ENCODE data around the gene GTPBP4.

The GTPBP4 gene

GRCh38 chr10:954396-954795, 33.8 kb upstream of the GTPBP4 start:
- Histone ChIP-seq H3K27ac (ENCODE audit: low read depth, low read length) (no peak overlapping the region), H3K9me3 (ENCODE audit: insufficient read depth, low read depth, low read length) (no peaks in the 10 kb centered on the region), H3K9ac (ENCODE audit: low read depth, low read length) (no peak overlapping the region), H3K27me3 (ENCODE audit: insufficient read depth, low read length) (no peaks in the 10 kb centered on the region), H3K4me3 (ENCODE audit: low read length) (no peak overlapping the region), H3K36me3 (ENCODE audit: insufficient read depth, low read length) (no peaks in the 10 kb centered on the region), H3K4me1 (ENCODE audit: insufficient read depth, low read length) (no peaks in the 10 kb centered on the region)
- WGBS = 95% methylated on average over 21 of the region's 21 CpGs

- Histone ChIP-seq H3K27ac (ENCODE audit: low read depth, low read length) (no peak overlapping the region), H3K4me1 (ENCODE audit: insufficient read depth, low read length) (no peaks in the 10 kb centered on the region), H3K27me3 (ENCODE audit: insufficient read depth, low read length) (no peaks in the 10 kb centered on the region), H3K4me3 (ENCODE audit: low read length) (no peak overlapping the region), H3K9me3 (ENCODE audit: insufficient read depth, low read depth, low read length) (no peaks in the 10 kb centered on the region), H3K9ac (ENCODE audit: low read depth, low read length) (no peak overlapping the region), H3K36me3 (ENCODE audit: insufficient read depth, low read length) (no peaks in the 10 kb centered on the region)
- WGBS = 76% methylated on average over 13 of the region's 13 CpGs
These were observed 33.0 kb upstream of the GTPBP4 start for GRCh38 chr10:955127-955819.

DNA sequence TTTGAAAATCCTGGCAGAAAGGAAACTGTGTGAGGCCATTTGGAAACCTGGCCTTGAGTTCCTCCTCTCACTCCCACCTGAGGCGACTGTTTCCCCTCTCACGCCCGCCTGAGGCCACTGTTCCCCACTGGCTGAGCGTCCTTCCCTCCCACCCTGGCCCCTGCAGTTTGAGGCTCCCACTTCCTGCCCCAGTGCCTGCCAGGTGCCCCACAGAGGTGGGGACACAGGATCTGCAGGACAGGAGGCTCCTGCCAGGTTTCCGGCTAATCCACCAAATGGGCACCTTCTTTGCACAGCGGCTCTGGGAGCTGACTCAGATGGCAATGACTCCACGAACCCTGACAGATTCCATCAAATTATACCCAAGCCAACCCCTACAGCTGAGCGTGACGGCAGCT, 32.4 kb upstream of the GTPBP4 start:
- Histone ChIP-seq H3K27ac (ENCODE audit: low read depth, low read length) (no peak overlapping the region), H3K27me3 (ENCODE audit: insufficient read depth, low read length) (no peaks in the 10 kb centered on the region), H3K9ac (ENCODE audit: low read depth, low read length) (no peak overlapping the region), H3K36me3 (ENCODE audit: insufficient read depth, low read length) (no peaks in the 10 kb centered on the region), H3K4me1 (ENCODE audit: insufficient read depth, low read length) (no peaks in the 10 kb centered on the region), H3K4me3 (ENCODE audit: low read length) (no peak overlapping the region), H3K9me3 (ENCODE audit: insufficient read depth, low read depth, low read length) (no peaks in the 10 kb centered on the region)
- 81% methylated on average over 9 of the region's 9 CpGs for WGBS

- H3K9me3 ChIP-seq (ENCODE audit: insufficient read depth, low read depth, low read length) = no peaks in the 10 kb centered on the region
- WGBS = 94% methylated on average over 9 of the region's 9 CpGs
- no peak overlapping the region for H3K4me3 ChIP-seq (ENCODE audit: low read length)
- no peak overlapping the region for H3K9ac ChIP-seq (ENCODE audit: low read depth, low read length)
- H3K27me3 ChIP-seq (ENCODE audit: insufficient read depth, low read length) = no peaks in the 10 kb centered on the region
- no peaks in the 10 kb centered on the region for H3K36me3 ChIP-seq (ENCODE audit: insufficient read depth, low read length)
- no peak overlapping the region for H3K27ac ChIP-seq (ENCODE audit: low read depth, low read length)
- no peaks in the 10 kb centered on the region for H3K4me1 ChIP-seq (ENCODE audit: insufficient read depth, low read length)
These were observed 30.1 kb upstream of the GTPBP4 start for GRCh38 chr10:958106-958505.

DNA sequence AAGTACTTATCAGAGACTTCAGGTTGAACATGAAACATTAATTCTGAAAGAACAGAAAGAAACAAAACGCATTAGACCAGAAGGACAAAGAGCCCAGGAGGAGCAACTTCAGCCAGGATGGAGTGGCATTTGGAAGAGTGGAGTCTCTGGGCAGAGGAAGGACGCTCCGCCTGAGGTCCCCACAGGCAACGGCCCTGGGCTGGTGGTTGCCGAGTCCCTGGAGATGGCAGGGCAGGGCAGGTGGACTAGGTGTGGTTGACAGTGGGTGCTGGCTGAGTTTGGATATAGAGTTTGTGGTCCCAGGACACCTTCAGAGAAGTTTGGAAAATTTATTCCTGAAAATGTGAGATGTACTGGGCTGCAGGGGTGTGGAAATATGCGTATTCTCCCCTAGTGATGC, 29.4 kb upstream of the GTPBP4 start:
- H3K4me3 ChIP-seq (ENCODE audit: low read length) = no peak overlapping the region
- H3K9me3 ChIP-seq (ENCODE audit: insufficient read depth, low read depth, low read length) = no peaks in the 10 kb centered on the region
- no peak overlapping the region for H3K27ac ChIP-seq (ENCODE audit: low read depth, low read length)
- H3K9ac ChIP-seq (ENCODE audit: low read depth, low read length) = no peak overlapping the region
- H3K4me1 ChIP-seq (ENCODE audit: insufficient read depth, low read length) = no peaks in the 10 kb centered on the region
- no peaks in the 10 kb centered on the region for H3K27me3 ChIP-seq (ENCODE audit: insufficient read depth, low read length)
- no peaks in the 10 kb centered on the region for H3K36me3 ChIP-seq (ENCODE audit: insufficient read depth, low read length)
- WGBS = 92% methylated on average over 6 of the region's 6 CpGs

DNA sequence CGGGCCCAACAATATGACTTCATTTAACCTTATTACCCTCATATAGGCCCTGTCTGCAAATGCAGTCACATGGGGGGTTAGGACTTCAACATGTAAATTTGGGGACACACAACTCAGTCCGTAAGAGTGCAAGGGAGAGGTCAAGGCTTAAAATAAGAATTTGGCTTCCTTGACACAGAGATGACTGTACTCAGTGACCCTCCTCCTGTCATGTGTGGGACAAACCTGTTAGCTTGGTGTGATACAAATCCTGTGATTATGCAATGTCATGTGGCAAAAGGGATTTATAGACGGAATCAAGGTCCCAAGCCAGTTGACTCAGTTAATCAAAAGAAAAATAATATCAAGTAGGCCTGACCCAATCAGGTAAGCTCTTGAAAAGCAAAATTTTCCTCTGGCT, 25.9 kb upstream of the GTPBP4 start:
- H3K9ac ChIP-seq (ENCODE audit: low read depth, low read length) = no peak overlapping the region
- no peak overlapping the region for H3K27ac ChIP-seq (ENCODE audit: low read depth, low read length)
- no peak overlapping the region for H3K4me3 ChIP-seq (ENCODE audit: low read length)
- H3K36me3 ChIP-seq (ENCODE audit: insufficient read depth, low read length) = no peaks in the 10 kb centered on the region
- 97% methylated on average over 3 of the region's 3 CpGs for WGBS
- no peaks in the 10 kb centered on the region for H3K27me3 ChIP-seq (ENCODE audit: insufficient read depth, low read length)
- no peaks in the 10 kb centered on the region for H3K4me1 ChIP-seq (ENCODE audit: insufficient read depth, low read length)
- no peaks in the 10 kb centered on the region for H3K9me3 ChIP-seq (ENCODE audit: insufficient read depth, low read depth, low read length)

GRCh38 chr10:963186-963585, 25.0 kb upstream of the GTPBP4 start:
- Histone ChIP-seq H3K36me3 (ENCODE audit: insufficient read depth, low read length) (no peaks in the 10 kb centered on the region), H3K27me3 (ENCODE audit: insufficient read depth, low read length) (no peaks in the 10 kb centered on the region), H3K4me3 (ENCODE audit: low read length) (no peak overlapping the region), H3K9me3 (ENCODE audit: insufficient read depth, low read depth, low read length) (no peaks in the 10 kb centered on the region), H3K27ac (ENCODE audit: low read depth, low read length) (no peak overlapping the region), H3K4me1 (ENCODE audit: insufficient read depth, low read length) (no peaks in the 10 kb centered on the region), H3K9ac (ENCODE audit: low read depth, low read length) (no peak overlapping the region)
- 91% methylated on average over 5 of the region's 5 CpGs for WGBS

GRCh38 chr10:963655-964054, 24.6 kb upstream of the GTPBP4 start:
- no peaks in the 10 kb centered on the region for H3K4me1 ChIP-seq (ENCODE audit: insufficient read depth, low read length)
- no peak overlapping the region for H3K4me3 ChIP-seq (ENCODE audit: low read length)
- H3K9ac ChIP-seq (ENCODE audit: low read depth, low read length) = no peak overlapping the region
- no peaks in the 10 kb centered on the region for H3K27me3 ChIP-seq (ENCODE audit: insufficient read depth, low read length)
- no peaks in the 10 kb centered on the region for H3K9me3 ChIP-seq (ENCODE audit: insufficient read depth, low read depth, low read length)
- H3K36me3 ChIP-seq (ENCODE audit: insufficient read depth, low read length) = no peaks in the 10 kb centered on the region
- WGBS = 93% methylated on average over 4 of the region's 4 CpGs
- no peak overlapping the region for H3K27ac ChIP-seq (ENCODE audit: low read depth, low read length)

DNA sequence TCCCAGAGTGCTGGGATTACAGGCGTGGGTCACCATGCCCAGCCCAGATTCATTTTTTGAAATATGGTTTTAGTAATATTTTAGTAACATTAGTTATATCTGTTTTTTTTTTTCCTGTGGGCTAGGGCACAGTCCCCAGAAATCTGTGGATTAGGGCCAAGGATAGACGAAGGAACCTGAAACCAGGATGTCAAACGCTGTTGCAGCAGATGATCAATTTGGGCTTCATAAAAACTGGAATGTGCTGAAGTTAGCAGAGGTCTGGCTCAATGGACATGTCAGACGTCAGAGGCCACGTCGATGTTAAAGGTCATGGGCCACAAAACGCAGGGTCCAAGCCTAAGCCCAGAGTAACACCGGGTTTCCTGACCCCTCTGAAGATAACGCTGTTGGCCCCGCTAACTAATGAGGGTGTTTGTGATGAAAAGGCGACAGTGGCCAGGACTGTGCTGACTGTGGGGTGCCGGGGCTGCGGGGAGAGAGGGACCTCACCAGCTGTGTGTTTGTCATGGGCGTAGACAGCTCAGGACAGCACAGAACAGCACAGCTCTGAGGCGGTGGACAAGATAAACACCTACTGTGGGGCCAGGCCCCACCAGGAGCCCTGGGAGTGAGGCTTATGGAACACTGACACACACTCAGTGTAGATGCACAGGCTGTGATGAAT, 23.8 kb upstream of the GTPBP4 start:
- no peaks in the 10 kb centered on the region for H3K36me3 ChIP-seq (ENCODE audit: insufficient read depth, low read length)
- no peaks in the 10 kb centered on the region for H3K27me3 ChIP-seq (ENCODE audit: insufficient read depth, low read length)
- no peak overlapping the region for H3K4me3 ChIP-seq (ENCODE audit: low read length)
- 92% methylated on average over 15 of the region's 15 CpGs for WGBS
- no peaks in the 10 kb centered on the region for H3K9me3 ChIP-seq (ENCODE audit: insufficient read depth, low read depth, low read length)
- no peak overlapping the region for H3K9ac ChIP-seq (ENCODE audit: low read depth, low read length)
- H3K4me1 ChIP-seq (ENCODE audit: insufficient read depth, low read length) = no peaks in the 10 kb centered on the region
- H3K27ac ChIP-seq (ENCODE audit: low read depth, low read length) = no peak overlapping the region

DNA sequence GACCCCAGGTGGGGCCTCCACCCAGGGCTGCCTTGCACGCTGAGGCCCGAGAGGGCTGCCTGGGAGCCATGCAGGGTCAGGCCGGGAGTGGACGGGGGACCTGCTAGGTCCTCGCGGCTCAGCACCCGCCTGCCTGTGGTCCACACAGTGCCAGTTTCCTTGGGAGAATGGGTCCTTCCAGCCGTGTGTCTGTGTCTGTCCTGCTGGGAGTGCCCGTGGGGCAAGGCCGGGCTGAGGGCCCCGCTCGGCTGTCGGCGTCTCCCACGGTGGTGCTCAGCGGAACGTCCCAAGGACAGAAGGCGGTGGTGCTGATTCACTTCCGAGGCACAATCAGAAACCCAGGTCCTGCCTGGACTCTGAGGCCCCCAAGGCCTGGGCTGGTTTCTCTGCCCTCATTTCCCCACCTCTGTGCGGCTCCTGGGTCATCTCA, 23.2 kb upstream of the GTPBP4 start:
- Histone ChIP-seq H3K9me3 (ENCODE audit: insufficient read depth, low read depth, low read length) (no peaks in the 10 kb centered on the region), H3K27ac (ENCODE audit: low read depth, low read length) (no peak overlapping the region), H3K4me3 (ENCODE audit: low read length) (no peak overlapping the region), H3K36me3 (ENCODE audit: insufficient read depth, low read length) (no peaks in the 10 kb centered on the region), H3K4me1 (ENCODE audit: insufficient read depth, low read length) (no peaks in the 10 kb centered on the region), H3K27me3 (ENCODE audit: insufficient read depth, low read length) (no peaks in the 10 kb centered on the region), H3K9ac (ENCODE audit: low read depth, low read length) (no peak overlapping the region)
- 95% methylated on average over 20 of the region's 20 CpGs for WGBS

GRCh38 chr10:966466-967235, 21.6 kb upstream of the GTPBP4 start:
- Histone ChIP-seq H3K27ac (ENCODE audit: low read depth, low read length) (no peak overlapping the region), H3K27me3 (ENCODE audit: insufficient read depth, low read length) (no peaks in the 10 kb centered on the region), H3K4me1 (ENCODE audit: insufficient read depth, low read length) (no peaks in the 10 kb centered on the region), H3K9ac (ENCODE audit: low read depth, low read length) (no peak overlapping the region), H3K4me3 (ENCODE audit: low read length) (no peak overlapping the region), H3K9me3 (ENCODE audit: insufficient read depth, low read depth, low read length) (no peaks in the 10 kb centered on the region), H3K36me3 (ENCODE audit: insufficient read depth, low read length) (no peaks in the 10 kb centered on the region)
- 85% methylated on average over 19 of the region's 20 CpGs for WGBS
